AG04450 (cell line): ENCODE results near the gene POGLUT2. TPM values are rescaled to one million over a fixed set of nuclear protein-coding genes. Genes with fewer than 3 reads are reported as not detected.
"Not testable (repeated sequence)": the region's sequence is repeated elsewhere in the genome, so short reads cannot be mapped to it uniquely, and the experiment has no call there.

Experiments used
- CTCF ChIA-PET: fragments of 300-600, 350-600 bp; formaldehyde crosslinking; extraction: SDS; loops from one replicate; lab custom pipeline; 2022; ENCODE audit warnings: antibody characterized with exemption, inconsistent platforms; lab: Charles Lee
- POLR2A ChIA-PET: fragments of 350-600 bp; formaldehyde crosslinking; extraction: SDS; loops from one replicate; lab custom pipeline; 2021; ENCODE audit warnings: antibody characterized with exemption, inconsistent platforms; lab: Yijun Ruan, JAX
- DNase-seq: peaks from one replicate; pipeline ENCODE4 v3.0.0-alpha.2; 2011; ENCODE audit warnings: low read depth, low spot score
- H3K27ac ChIP-seq: one replicate; pipeline ENCODE4 v1.5.1; 2012; ENCODE audit warnings: low read depth, low read length, control low read depth
- H3K27me3 ChIP-seq: one replicate; pipeline ENCODE4 v1.6.0; 2012; ENCODE audit warnings: low read length; ENCODE audit not compliant: control insufficient read depth, insufficient read depth
- H3K4me3 ChIP-seq: 2 replicates; pipeline ENCODE4 v1.5.1; 2011; ENCODE audit warnings: mild to moderate bottlenecking, low read depth, low read length, control low read depth
- H3K9me3 ChIP-seq: 2 replicates; pipeline ENCODE4 v1.5.1; 2012; ENCODE audit warnings: low read length; ENCODE audit not compliant: control insufficient read depth, insufficient read depth
- CTCF ChIP-seq: IDR thresholded peaks from 2 replicates; pipeline ENCODE4 v1.5.1; 2011; ENCODE audit warnings: low read depth, low read length, control low read depth, inconsistent platforms
- polyA plus RNA-seq: library from polyadenylated mRNA; depleted of rRNA; stranded (reverse); fragments of >200 nt; gene quantifications from 2 replicates; pipeline ENCODE4 v1.2.3, GENCODE V29; 2011

Gene POGLUT2
- polyA plus RNA-seq, 1 experiment = 24.8 TPM

- no peak overlapping the region for H3K27ac ChIP-seq
- peaks cover 6% of the 10 kb centered on the region; the same call in 1 of the 2 replicates for H3K9me3 ChIP-seq
- H3K4me3 ChIP-seq = no peak overlapping the region
- no peaks in the 10 kb centered on the region for H3K27me3 ChIP-seq
- ChIA-PET POLR2A (no interaction called here), CTCF (interaction anchor here (0.6 kb wide), 1 partner anchor 472 kb away, joined by 3 read pairs; no protein-coding TSS in a partner anchor)
- DNase-seq = no peak
- TF ChIP-seq CTCF = no peak
Observed at GRCh38 chr13:102784483-102784882, 14.3 kb downstream of the POGLUT2 start.

GRCh38 chr13:102781591-102781990, 17.2 kb downstream of the POGLUT2 start:
- Histone ChIP-seq H3K27ac (no peak overlapping the region), H3K9me3 (peaks cover 6% of the 10 kb centered on the region; the same call in 1 of the 2 replicates), H3K27me3 (no peaks in the 10 kb centered on the region), H3K4me3 (no peak overlapping the region)
- no peak for DNase-seq
- no peak for TF ChIP-seq CTCF
- ChIA-PET POLR2A (no interaction called here), CTCF (no interaction called here)

GRCh38 chr13:102780656-102781055, 18.1 kb downstream of the POGLUT2 start:
- POLR2A ChIA-PET, CTCF ChIA-PET, DNase-seq, H3K9me3 ChIP-seq, H3K27ac ChIP-seq, H3K27me3 ChIP-seq, H3K4me3 ChIP-seq: not testable (repeated sequence)

- Histone ChIP-seq H3K27ac (no peak overlapping the region), H3K9me3 (peaks cover 6% of the 10 kb centered on the region; the same call in 1 of the 2 replicates), H3K27me3 (no peaks in the 10 kb centered on the region), H3K4me3 (no peak overlapping the region)
- POLR2A ChIA-PET = no interaction called here
- no peak for DNase-seq
- CTCF ChIA-PET = no interaction called here
- no peak for TF ChIP-seq CTCF
Observed at GRCh38 chr13:102779436-102780159, 19.2 kb downstream of the POGLUT2 start.

GRCh38 chr13:102777736-102778135, 21.0 kb downstream of the POGLUT2 start:
- Histone ChIP-seq H3K27me3 (no peaks in the 10 kb centered on the region), H3K27ac (no peak overlapping the region), H3K4me3 (no peak overlapping the region), H3K9me3 (peaks cover 11% of the 10 kb centered on the region; the same call in 1 of the 2 replicates)
- no peak for TF ChIP-seq CTCF
- no peak for DNase-seq
- POLR2A ChIA-PET = interaction anchor here (0.6 kb wide), 1 partner anchor 179 kb away, joined by 3 read pairs; no protein-coding TSS in a partner anchor
- CTCF ChIA-PET = no interaction called here
